Mesenchymal stem cell (in vitro differentiated cells and primary cell): ENCODE results near the gene DNAJA4.

Experiments used
- DNase-seq: peaks from one replicate; pipeline ENCODE4 v3.0.0-alpha.2; 2013
- H2AFZ ChIP-seq: one replicate; pipeline ENCODE4 v1.6.1; 2013; ENCODE audit warnings: low read depth, mild to moderate bottlenecking, control low read depth, inconsistent platforms, low read length, moderate library complexity
- H2AK5ac ChIP-seq: 2 replicates; pipeline ENCODE4 v1.6.1; 2013; ENCODE audit warnings: low read length, moderate library complexity, mild to moderate bottlenecking, inconsistent platforms; ENCODE audit not compliant: severe bottlenecking
- H2BK120ac ChIP-seq: one replicate; pipeline ENCODE4 v1.6.1; 2013; ENCODE audit warnings: low read depth, mild to moderate bottlenecking, inconsistent platforms, low read length, moderate library complexity
- H2BK12ac ChIP-seq, 2 experiments: one replicate each; pipeline ENCODE4 v1.6.1; 2013; ENCODE audit warnings: inconsistent platforms in 2 of 2, low read length in 2 of 2, mild to moderate bottlenecking in 2 of 2, moderate library complexity in 2 of 2, control low read depth in 1 of 2
- H2BK15ac ChIP-seq: one replicate; pipeline ENCODE4 v1.6.1; 2013; ENCODE audit warnings: mild to moderate bottlenecking, low read depth, inconsistent platforms; ENCODE audit not compliant: poor library complexity, severe bottlenecking
- H2BK5ac ChIP-seq: 2 replicates; pipeline ENCODE4 v1.6.1; 2013; ENCODE audit warnings: low read depth, mild to moderate bottlenecking, low read length, control low read depth, inconsistent platforms; ENCODE audit not compliant: poor library complexity, severe bottlenecking
- H3K14ac ChIP-seq, 2 experiments: one replicate each; pipeline ENCODE4 v1.6.1; 2013; ENCODE audit warnings: inconsistent platforms in 2 of 2, low read length in 2 of 2, control low read depth in 1 of 2, mild to moderate bottlenecking in 1 of 2, moderate library complexity in 1 of 2
- H3K18ac ChIP-seq, 2 experiments: one replicate each; pipeline ENCODE4 v1.6.1; 2013; ENCODE audit warnings: inconsistent platforms in 2 of 2, low read length in 2 of 2, control low read depth in 1 of 2, low read depth in 1 of 2, mild to moderate bottlenecking in 1 of 2
- H3K23ac ChIP-seq, 2 experiments: one replicate each; pipeline ENCODE4 v1.6.1; 2013; ENCODE audit warnings: inconsistent platforms in 2 of 2, low read length in 2 of 2, mild to moderate bottlenecking in 2 of 2, moderate library complexity in 2 of 2, control low read depth in 1 of 2
- H3K27ac ChIP-seq: 2 replicates; pipeline ENCODE4 v1.5.1; 2013; ENCODE audit warnings: mild to moderate bottlenecking, moderate library complexity, low read length, control low read depth, inconsistent platforms; ENCODE audit not compliant: poor library complexity, severe bottlenecking
- H3K27me3 ChIP-seq, 2 experiments: 2 replicates each; pipeline versions ENCODE4 v1.6.1 to v1.7.0; 2013; ENCODE audit warnings: low read length in 2 of 2, mild to moderate bottlenecking in 2 of 2, moderate library complexity in 2 of 2, control low read depth in 1 of 2, inconsistent platforms in 1 of 2; ENCODE audit not compliant: control insufficient read depth in 1 of 2, insufficient read depth in 1 of 2
- H3K36me3 ChIP-seq, 2 experiments: 2 replicates each; pipeline versions ENCODE4 v1.6.1 to v1.7.0; 2013; ENCODE audit warnings: low read length in 2 of 2, control low read depth in 1 of 2, inconsistent platforms in 1 of 2, low read depth in 1 of 2, mild to moderate bottlenecking in 1 of 2; ENCODE audit not compliant: insufficient read depth in 2 of 2, control insufficient read depth in 1 of 2
- H3K4ac ChIP-seq, 2 experiments: one replicate each; pipeline ENCODE4 v1.6.1; 2013; ENCODE audit warnings: inconsistent platforms in 2 of 2, low read length in 2 of 2, mild to moderate bottlenecking in 2 of 2, moderate library complexity in 2 of 2, control low read depth in 1 of 2, low read depth in 1 of 2
- H3K4me1 ChIP-seq: 2 replicates; pipeline ENCODE4 v1.6.1; 2013; ENCODE audit warnings: low read depth, low read length, control low read depth; ENCODE audit not compliant: control insufficient read depth, insufficient read depth
- H3K4me2 ChIP-seq: 2 replicates; pipeline ENCODE4 v1.6.1; 2013; ENCODE audit warnings: low read length, mild to moderate bottlenecking, inconsistent platforms; ENCODE audit not compliant: poor library complexity, severe bottlenecking
- H3K4me3 ChIP-seq, 2 experiments: 2 replicates each; pipeline versions ENCODE4 v1.5.1 to v1.7.0; 2013; ENCODE audit warnings: low read length in 2 of 2, mild to moderate bottlenecking in 2 of 2, control low read depth in 1 of 2, low read depth in 1 of 2; ENCODE audit not compliant: insufficient read depth in 1 of 2
- H3K79me1 ChIP-seq: replicated peaks from 2 replicates; pipeline ENCODE4 v1.6.1; 2013; ENCODE audit warnings: mild to moderate bottlenecking, control low read depth, low read length, inconsistent platforms; ENCODE audit not compliant: poor library complexity, severe bottlenecking
- H3K9ac ChIP-seq: 2 replicates; pipeline ENCODE4 v1.7.0; 2013; ENCODE audit warnings: mild to moderate bottlenecking, low read length, moderate library complexity
- H3K9me3 ChIP-seq: 2 replicates; pipeline ENCODE4 v1.7.0; 2013; ENCODE audit warnings: mild to moderate bottlenecking, low read length; ENCODE audit not compliant: control insufficient read depth
- H4K8ac ChIP-seq: one replicate; pipeline ENCODE4 v1.6.1; 2013; ENCODE audit warnings: inconsistent platforms, mild to moderate bottlenecking, low read length, moderate library complexity
- H4K91ac ChIP-seq: one replicate; pipeline ENCODE4 v1.6.1; 2013; ENCODE audit warnings: mild to moderate bottlenecking, low read length, inconsistent platforms
- WGBS: methylation state at CpG from one replicate; pipeline ENCODE4 v1.1.7; 2013; ENCODE audit warnings: mixed read lengths; 5-methylcytosine and 5-hydroxymethylcytosine counted together

Gene DNAJA4

DNA sequence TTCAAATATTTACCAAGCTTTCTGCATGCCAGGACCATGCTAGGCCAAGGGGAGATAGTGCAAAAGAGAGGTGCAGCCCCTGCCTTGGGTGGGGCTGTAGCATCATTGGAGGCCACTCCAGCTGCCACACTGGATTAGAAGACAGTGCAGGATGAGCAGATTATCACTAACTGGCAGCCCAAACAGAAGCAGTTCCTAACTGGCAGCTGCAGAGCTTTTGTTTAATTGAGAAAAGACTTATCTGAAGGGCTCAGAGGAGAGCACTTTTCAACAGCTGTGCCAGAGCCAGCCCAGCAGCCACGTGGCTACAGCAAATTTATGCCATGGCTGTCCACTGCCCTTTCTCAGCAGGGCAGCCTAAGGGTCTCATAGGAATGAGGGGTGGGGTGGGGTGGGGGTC is 16.5 kb upstream of the DNAJA4 start:
- Histone ChIP-seq H2BK12ac (no peak overlapping the region), H3K4ac (no peak overlapping the region), H3K79me1 (no peaks in the 10 kb centered on the region), H3K14ac (no peak overlapping the region), H3K4me1 (peaks cover 14% of the 10 kb centered on the region), H3K23ac (no peak overlapping the region), H3K27ac (no peak overlapping the region), H2AFZ (no peak overlapping the region), H2AK5ac (no peak overlapping the region), H3K9ac (no peak overlapping the region), H3K27me3 (peaks cover 0 to 49% of the 10 kb centered on the region in 2 experiments), H4K91ac (no peak overlapping the region), H2BK5ac (no peak overlapping the region), H3K4me3 (no peak overlapping the region), H3K36me3 (no peaks in the 10 kb centered on the region), H4K8ac (no peak overlapping the region), H3K9me3 (no peaks in the 10 kb centered on the region), H2BK120ac (no peak overlapping the region), H2BK15ac (no peak overlapping the region), H3K4me2 (no peak overlapping the region), H3K18ac (no peak overlapping the region)
- 71% methylated on average over 1 of the region's 1 CpG for WGBS
- no peak for DNase-seq

DNA sequence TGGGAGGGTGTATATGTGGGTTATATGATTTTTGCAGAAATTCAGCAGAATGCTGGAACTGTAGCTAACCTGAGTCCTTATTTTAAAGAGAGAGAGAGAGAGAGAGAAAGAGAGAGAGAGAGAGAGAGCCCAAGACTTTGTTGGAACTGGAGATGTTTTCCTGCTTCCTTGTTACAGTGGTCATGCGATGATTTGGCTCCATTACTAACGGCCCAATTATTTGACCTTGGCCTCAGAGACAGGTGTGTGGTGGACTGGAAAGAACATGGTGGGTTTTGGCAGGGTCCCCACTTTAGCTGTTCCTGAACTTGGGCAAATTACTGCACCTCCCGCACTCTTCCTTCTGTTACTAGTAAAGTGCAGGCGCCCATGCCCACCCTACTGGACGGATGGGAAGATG is 15.2 kb upstream of the DNAJA4 start:
- Histone ChIP-seq H2BK120ac (no peak overlapping the region), H3K27me3 (peaks cover 0 to 44% of the 10 kb centered on the region in 2 experiments), H3K4me2 (no peak overlapping the region), H2AK5ac (no peak overlapping the region), H4K91ac (no peak overlapping the region), H3K23ac (no peak overlapping the region), H3K79me1 (no peaks in the 10 kb centered on the region), H3K27ac (no peak overlapping the region), H3K36me3 (no peaks in the 10 kb centered on the region), H3K18ac (no peak overlapping the region), H4K8ac (no peak overlapping the region), H2AFZ (no peak overlapping the region), H3K4me1 (peaks cover 6% of the 10 kb centered on the region), H2BK5ac (no peak overlapping the region), H3K4ac (no peak overlapping the region), H3K9ac (no peak overlapping the region), H3K4me3 (no peak overlapping the region), H3K14ac (no peak overlapping the region), H2BK12ac (no peak overlapping the region), H2BK15ac (no peak overlapping the region), H3K9me3 (no peaks in the 10 kb centered on the region)
- DNase-seq: no peak
- WGBS: 93% methylated on average over 4 of the region's 5 CpGs

DNA sequence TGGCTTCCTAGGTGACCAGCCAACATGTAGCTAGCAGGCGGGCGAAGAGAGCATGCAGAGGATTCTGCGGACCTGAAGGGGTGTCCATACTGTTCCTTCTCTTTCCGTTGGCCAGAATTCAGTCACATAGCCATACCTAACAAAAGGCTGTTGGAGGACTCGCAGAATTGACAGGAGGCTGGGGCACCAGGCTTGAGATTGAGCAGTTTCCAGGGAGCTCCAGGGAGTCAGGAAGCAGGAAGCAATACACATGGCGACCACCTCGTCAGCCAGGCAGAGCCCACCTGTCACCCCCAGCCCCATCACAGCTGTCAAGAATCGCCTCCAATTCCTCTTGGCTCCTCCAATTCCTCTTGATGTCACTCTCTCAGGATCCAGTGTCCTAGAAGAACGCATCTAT is 13.2 kb upstream of the DNAJA4 start:
- no peak overlapping the region for H3K9ac ChIP-seq
- H2BK5ac ChIP-seq: no peak overlapping the region

DNA sequence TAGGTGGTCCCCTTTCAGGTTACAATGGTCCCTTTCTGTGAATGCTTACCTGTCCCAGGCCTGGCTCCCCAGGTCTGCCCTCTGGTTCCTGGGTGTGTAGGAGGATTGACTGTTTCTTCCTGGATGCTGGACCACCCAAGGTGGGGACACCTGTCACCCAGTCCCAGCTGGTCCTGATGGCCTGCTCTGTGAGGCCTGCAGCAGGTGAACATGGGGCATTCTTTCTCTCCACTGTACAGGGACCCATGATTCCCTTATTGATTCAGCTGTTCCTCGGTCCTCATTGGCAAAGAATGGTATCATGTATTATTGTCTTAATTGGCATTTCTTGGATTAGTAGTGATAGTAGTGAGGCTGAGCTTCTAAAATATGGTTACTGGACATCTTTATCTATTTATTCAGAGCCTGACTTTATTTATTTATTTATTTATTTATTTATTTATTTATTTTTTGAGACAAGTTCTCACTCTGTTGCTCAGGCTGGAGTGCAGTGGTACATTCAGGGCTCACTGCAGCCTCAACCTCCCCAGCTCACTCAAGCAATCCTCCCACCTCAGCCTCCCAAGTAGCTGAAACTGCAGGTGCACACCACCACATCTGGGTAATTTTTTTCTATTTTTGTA is 8.8 kb upstream of the DNAJA4 start:
- Histone ChIP-seq H3K4me1 (peaks cover 5% of the 10 kb centered on the region), H3K9ac (no peak overlapping the region), H3K79me1 (no peaks in the 10 kb centered on the region), H3K4ac (no peak overlapping the region), H3K4me2 (no peak overlapping the region), H4K8ac (no peak overlapping the region), H2AK5ac (no peak overlapping the region), H2BK15ac (no peak overlapping the region), H3K27me3 (peaks cover 0 to 39% of the 10 kb centered on the region in 2 experiments), H3K9me3 (no peaks in the 10 kb centered on the region), H3K14ac (no peak overlapping the region), H2AFZ (no peak overlapping the region), H3K23ac (peak overlapping the region in 1 of 2 experiments; percentile 59), H3K18ac (no peak overlapping the region), H2BK12ac (no peak overlapping the region), H2BK5ac (no peak overlapping the region), H3K36me3 (no peaks in the 10 kb centered on the region), H4K91ac (no peak overlapping the region), H2BK120ac (no peak overlapping the region), H3K27ac (no peak overlapping the region), H3K4me3 (no peak overlapping the region)
- no peak for DNase-seq
- WGBS: 83% methylated on average over 1 of the region's 1 CpG

More for the DNA sequence above, 13.2 kb upstream of the DNAJA4 start:
- Histone ChIP-seq H3K36me3 (no peaks in the 10 kb centered on the region), H3K18ac (no peak overlapping the region), H2BK120ac (no peak overlapping the region), H3K4me2 (no peak overlapping the region), H3K23ac (no peak overlapping the region), H3K79me1 (no peaks in the 10 kb centered on the region), H2AK5ac (no peak overlapping the region), H2BK15ac (no peak overlapping the region), H3K4ac (no peak overlapping the region), H3K27me3 (peaks cover 0 to 41% of the 10 kb centered on the region in 2 experiments), H3K4me1 (no peaks in the 10 kb centered on the region), H4K91ac (no peak overlapping the region), H3K9me3 (no peaks in the 10 kb centered on the region), H3K27ac (no peak overlapping the region), H2AFZ (no peak overlapping the region), H4K8ac (no peak overlapping the region), H3K4me3 (no peak overlapping the region), H3K14ac (no peak overlapping the region), H2BK12ac (no peak overlapping the region)
- 75% methylated on average over 9 of the region's 9 CpGs for WGBS
- DNase-seq: no peak
